CD4-positive, alpha-beta T cell treated with Interferon alpha-2 for 1 hour (primary cell): ENCODE measurements around the gene SVOP.
"Not testable (repeated sequence)": the region's sequence is repeated elsewhere in the genome, so short reads cannot be mapped to it uniquely, and the experiment has no call there.

Experiments
- DNase-seq, 2 donors: peaks; one replicate each; pipeline ENCODE4 v3.0.0-alpha.2; 2020 to 2022

The SVOP gene

GRCh38 chr12:108881953-108882352 lies 138.9 kb downstream of the SVOP start:
- no peak for DNase-seq

GRCh38 chr12:108879615-108880254 lies 141.1 kb downstream of the SVOP start, which contains the start of gene DAO:
DAO (plus strand) TSS chr12:108880092; CDS start chr12:108885007, 4,915 bp downstream.
- no peak for DNase-seq

GRCh38 chr12:108876550-108876949 lies 144.3 kb downstream of the SVOP start:
- DNase-seq: no peak

GRCh38 chr12:108875682-108876361 lies 145.0 kb downstream of the SVOP start:
- no peak for DNase-seq

DNA sequence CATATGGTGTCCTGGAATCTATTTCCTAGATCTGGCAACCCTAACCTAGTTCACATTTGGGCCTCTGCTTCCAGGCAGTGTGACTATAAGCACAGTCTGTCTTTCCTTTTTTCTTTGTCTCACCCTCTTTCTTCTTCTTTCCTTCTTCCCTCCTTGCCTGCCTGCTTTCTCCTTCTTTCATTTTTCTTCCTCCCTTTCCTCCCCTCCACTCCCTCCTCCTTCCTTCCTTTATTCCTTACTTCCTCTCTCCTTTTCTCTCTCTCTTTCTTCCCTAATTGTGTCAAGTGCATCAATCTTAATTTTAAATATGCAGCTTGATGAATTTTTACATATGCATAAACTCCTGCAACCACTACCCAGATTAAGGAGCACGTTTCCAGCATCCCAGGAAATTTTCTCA lies 145.6 kb downstream of the SVOP start:
- no peak for DNase-seq

DNA sequence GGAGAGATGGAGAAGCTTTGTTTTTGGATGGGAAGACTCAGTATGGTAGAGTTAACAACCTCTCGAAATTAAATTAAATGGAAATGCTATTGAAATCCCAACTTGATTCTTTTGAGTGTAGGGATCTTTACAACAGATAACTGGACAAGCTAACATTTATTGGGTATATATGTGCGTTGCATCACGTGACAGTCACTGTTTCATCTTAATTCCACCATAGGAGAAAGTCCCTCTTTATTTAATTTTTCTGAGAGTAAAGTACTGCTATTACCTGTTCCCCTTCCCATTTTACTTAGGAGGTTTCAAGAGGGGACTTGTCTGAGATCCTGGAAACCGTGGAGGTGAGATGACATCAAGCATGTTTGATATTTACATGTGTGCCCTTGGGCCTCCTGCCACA lies 152.1 kb downstream of the SVOP start:
- DNase-seq: no peak

- not testable (repeated sequence) for DNase-seq
These were observed 154.8 kb downstream of the SVOP start for GRCh38 chr12:108866083-108866482.

DNA sequence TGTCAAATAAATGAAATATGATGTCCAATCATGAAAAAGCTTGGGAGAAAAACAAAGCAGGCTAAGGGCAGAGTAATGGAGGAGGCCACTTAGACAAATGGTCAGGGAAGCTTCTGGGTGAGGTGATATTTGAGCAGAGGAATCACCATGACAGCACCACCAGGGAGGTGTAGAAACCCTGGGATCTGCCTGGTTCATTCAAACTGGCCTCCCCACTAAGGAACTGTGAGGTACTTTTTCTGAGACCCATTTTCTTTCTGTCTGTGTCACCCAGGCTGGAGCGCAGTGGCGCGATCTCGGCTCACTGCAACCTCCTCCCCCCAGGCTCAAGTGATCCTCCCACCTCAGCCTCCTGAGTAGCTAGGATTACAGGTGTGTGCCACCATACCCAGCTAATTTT lies 155.7 kb downstream of the SVOP start:
- no peak for DNase-seq

GRCh38 chr12:108862588-108862959 lies 158.3 kb downstream of the SVOP start:
- no peak for DNase-seq

DNA sequence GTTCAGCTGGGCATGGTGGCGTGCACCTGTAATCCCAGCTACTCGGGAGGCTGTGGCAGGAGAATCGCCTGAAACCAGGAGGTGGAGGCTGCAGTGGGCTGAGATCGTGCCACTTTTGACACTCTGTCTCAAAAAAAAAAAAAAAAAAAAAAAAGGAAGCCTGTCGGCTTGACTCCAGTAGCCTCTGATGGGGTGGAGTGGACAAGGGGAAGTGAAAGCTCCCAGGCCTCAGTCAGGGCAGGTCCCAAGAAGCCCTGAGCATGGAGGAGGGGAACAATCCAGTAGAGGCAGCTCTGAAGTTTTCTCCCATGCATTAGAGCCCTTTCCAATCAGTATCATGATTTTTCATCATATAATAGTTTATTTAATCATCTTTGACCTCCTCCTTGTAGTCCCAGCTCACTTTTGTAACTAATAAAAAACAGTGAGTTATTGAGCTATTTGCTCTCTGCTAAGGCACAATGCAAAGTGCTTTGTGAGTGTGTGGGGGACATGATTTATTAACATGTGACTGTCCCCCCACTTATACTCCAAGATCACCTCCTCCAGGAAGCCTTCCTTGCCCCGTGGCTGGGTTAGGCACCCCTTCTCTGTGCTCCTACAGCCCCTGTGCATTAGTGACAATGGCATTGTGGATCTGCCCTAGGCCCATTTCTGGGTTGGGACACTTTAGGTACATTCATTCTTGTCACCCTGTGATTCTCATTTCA lies 158.8 kb downstream of the SVOP start:
- peak; percentile 30 to 64 for DNase-seq

- DNase-seq: no peak
These were observed 160.4 kb downstream of the SVOP start for GRCh38 chr12:108860443-108860842.

DNA sequence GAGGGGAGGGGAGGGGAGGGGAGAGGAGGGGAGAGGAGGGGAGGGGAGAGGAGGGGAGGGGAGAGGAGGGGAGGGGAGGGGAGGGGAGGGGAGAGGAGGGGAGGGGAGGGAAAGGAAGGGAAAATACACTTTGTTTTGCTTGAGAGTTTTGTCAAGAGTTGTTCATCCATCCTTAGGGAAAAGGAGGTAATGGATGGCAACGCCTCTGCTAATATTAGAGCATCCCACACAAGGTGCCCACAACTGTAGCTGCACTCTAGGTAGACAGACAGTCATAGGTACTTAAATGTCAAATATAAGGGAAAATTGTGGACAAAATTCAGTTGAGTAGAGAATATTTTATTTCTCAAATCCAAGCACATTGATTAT lies 161.0 kb downstream of the SVOP start:
- no peak for DNase-seq

- not testable (repeated sequence) for DNase-seq
These were observed 161.5 kb downstream of the SVOP start for GRCh38 chr12:108859141-108859922.

- DNase-seq: no peak
These were observed 162.4 kb downstream of the SVOP start for GRCh38 chr12:108858311-108859074.
